GM19238 (cell line): ENCODE data around the gene EPS15.
"Not testable (repeated sequence)": the region's sequence is repeated elsewhere in the genome, so short reads cannot be mapped to it uniquely, and the experiment has no call there.

Experiments used
- DNase-seq: peaks from one replicate; pipeline ENCODE4 v3.0.0; 2011; ENCODE audit warnings: low spot score; ENCODE audit not compliant: insufficient read length

Gene EPS15

DNA sequence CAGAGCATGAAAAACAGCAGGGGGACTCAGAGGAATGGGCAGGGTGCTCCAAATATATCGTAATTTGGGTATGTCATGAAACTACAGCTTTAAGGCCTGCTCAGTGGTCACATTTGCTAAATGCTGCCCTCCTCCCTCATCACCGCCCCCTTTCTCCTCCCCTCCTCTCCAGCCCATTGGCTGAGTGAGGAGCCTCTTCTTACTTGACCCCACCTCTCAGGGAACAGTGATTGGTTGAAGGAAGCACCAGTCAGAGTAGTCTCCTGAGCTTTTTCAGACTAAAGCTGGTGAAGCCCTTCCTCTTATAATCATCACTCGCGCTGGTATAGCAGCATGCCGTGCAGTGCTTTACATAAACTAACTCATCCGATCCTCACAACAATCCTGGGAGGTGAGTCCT lies 178.7 kb downstream of the EPS15 start:
- no peak for DNase-seq

GRCh38 chr1:51336711-51337110 lies 182.4 kb downstream of the EPS15 start:
- DNase-seq: no peak

DNA sequence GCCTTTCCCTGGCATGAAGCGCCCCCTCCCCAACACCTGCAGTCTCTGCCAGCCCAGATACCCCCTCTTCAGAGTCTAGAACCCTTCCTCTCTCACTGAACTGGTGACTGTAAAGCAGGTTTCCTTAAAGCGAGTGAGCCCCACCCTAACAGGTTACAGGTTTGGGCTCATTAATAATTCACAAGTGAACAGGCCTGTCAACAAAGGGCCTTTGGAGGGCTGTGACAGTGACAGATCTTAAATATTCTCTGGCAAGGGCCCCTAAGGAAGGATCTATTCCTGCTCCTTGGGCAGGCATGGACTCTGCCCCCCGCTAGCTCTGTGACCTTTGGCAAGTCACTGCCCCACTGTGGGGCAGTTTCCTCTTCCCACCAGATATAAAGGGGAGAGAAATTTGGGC lies 183.1 kb downstream of the EPS15 start:
- no peak for DNase-seq

DNA sequence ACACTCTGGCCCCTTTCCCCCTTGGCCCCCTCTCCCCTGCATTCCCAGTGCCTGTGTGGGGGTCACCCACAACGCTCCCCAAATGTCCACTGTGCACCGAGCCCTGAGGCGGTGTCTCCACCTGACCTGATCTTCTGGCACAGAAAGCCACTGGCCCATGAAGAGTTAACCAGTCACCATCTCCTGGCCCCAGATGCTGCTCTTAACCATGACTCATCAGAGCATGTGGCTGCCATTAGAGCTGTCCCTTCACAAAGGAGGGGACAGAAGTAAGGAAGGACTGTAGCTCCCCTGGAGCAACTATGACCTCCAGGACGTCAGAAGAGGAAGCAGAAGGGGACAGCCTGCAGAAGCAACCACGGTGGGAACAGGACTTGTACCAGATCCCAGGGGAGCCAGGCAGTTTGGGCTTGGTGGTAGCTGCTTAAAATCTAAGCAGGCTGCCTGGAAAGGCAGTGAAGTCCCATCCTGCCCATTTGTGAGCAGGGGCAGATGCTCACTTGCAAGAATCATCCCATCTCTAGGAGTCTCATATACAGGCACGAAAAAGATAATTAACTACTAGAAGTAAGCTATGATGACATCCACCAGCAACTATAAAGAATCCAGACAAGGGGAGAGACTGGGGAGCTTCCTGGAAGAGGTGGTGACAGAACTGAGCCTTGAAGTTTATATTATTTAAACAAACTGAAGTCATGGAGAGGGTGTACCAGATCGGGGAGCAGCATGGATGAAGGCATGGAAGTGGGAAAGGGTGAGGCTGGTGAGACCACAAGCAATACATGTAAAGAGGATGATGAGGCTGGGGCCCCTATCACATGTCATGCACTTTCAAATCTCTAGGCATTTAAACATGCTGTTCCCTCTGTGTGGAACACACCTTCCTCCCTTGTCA lies 187.6 kb downstream of the EPS15 start:
- no peak for DNase-seq

GRCh38 chr1:51330331-51331201 lies 188.5 kb downstream of the EPS15 start, which contains the start of gene TTC39A:
Gene TTC39A (minus strand): TSS chr1:51330562. CDS start chr1:51330477, 85 bp downstream.
- DNase-seq: no peak

GRCh38 chr1:51329443-51330325 lies 189.4 kb downstream of the EPS15 start:
- DNase-seq: no peak

DNA sequence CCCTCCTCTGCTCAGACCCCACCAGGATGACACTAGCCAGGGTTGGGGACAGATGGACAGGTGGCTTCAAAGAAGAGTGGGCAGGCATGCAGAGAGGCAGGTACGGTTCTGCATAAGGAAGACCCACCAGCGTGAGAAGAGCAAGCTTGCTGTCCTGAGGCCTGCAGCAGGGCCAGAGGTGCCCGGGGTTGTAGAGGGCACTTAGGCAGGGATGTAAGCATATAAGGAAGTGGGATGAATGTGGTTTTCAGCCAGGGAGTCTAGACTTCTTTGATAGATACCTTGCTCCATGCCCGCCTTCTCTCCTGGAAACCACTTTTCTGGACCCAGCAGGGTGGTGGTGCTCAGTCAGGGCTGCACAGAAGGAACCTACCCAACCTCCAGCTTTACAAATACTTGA lies 190.1 kb downstream of the EPS15 start:
- DNase-seq: no peak

- DNase-seq: no peak
Measured at GRCh38 chr1:51328279-51328678, 190.8 kb downstream of the EPS15 start.

DNA sequence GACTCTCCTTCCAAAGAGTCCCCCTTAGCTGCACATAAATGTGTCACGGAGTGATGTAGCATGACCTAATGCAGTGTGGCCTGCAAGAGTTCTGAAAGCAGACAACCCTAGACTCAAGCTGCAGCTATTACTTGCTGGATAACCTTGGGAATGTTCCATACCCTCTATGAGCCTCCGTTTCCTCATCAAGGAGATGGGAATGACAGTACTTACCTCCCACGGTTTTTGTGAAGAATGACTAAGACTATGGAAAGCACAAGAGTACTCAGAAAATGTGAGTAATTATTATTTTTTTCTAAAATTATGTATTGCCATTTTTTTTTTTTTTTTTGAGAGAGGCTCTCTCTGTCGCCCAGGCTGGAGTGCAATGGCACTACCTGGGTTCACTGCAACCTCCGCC lies 191.7 kb downstream of the EPS15 start:
- DNase-seq: no peak

DNA sequence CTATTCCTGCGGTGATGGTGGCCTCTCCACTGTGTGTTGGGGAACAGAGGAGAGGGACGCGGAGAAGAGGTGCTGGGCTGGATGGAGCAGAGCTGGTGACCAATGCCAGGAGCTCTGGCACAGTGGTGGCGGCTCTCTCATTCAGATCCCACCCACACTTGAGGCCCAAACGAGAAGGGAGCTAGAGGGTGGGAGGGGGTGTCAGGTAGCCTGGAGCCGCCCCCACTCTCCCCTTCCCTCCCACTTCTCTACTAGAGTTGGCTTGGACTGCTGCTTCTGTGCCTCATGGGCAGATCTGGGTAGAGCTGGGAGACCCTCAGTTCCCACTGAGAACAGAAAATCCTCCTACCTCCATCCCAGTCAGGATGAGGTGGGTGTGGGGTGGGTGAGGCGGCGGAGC lies 192.2 kb downstream of the EPS15 start:
- no peak for DNase-seq

DNA sequence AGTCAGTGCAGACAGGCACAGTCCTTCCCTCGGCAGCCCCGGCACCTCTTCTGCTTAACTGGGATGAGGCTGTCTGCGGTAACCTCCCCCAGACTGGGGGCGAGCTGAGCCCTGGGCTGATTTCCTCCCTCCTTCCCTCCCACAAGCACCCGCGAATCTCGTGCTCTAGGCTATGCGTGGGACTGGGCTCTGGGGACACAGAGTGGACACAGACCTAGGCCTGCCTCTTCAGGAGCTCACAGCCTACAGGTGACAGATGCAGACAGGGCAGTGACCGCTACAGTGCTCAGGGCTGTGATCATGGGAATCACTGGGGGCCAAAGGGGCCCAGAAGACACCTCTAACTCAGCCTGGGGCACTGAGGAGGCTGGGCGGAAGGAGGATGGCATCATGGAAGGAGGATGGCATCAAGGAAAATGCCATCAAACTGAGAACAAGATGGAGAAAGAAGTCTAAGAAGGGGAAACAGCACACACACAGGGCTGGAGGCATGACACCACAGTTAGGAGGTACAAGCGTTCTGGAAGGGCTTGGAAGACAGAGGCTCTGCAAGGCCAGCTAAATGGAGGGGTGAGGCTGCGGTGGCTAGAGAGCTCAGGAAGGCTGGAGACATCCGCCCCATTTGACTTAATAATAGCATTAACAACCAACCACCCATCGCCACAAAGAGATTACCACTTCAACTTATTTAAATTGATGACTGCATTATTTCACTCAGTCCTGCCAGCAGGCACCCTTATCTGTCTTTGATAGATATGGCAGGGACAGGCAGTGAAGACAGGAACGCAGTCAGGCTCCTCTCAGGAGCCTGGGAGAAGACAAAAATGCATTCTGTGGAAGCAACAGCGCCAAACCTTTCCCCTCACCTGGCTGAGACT lies 192.9 kb downstream of the EPS15 start:
- DNase-seq: no peak

DNA sequence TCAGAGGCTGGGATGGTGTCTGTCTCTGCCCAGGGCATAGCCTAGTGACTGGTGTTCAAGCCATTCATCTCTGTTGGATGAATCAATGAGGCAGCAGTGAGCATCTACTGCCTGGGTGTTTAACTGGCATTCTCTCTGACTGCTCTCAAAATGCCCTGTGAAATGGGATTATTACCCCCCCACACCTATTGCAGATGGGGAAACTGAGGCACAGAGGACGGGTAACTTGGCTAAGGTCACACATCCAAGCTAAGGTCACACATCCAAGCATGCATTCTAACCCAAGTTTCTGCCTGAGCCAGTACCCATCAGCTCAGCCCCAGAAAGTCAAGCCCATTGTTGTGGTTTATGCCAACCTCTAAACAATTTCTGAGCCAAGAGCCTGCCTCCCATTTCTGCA lies 193.7 kb downstream of the EPS15 start:
- no peak for DNase-seq

- DNase-seq: not testable (repeated sequence)
Measured at GRCh38 chr1:51325011-51325385, 194.1 kb downstream of the EPS15 start.

- DNase-seq: no peak
Measured at GRCh38 chr1:51324251-51325010, 194.6 kb downstream of the EPS15 start.

- DNase-seq: no peak
Measured at GRCh38 chr1:51323778-51324177, 195.3 kb downstream of the EPS15 start.

- DNase-seq: no peak
Measured at GRCh38 chr1:51322417-51323101, 196.5 kb downstream of the EPS15 start.

GRCh38 chr1:51321924-51322280 lies 197.2 kb downstream of the EPS15 start:
- no peak for DNase-seq

DNA sequence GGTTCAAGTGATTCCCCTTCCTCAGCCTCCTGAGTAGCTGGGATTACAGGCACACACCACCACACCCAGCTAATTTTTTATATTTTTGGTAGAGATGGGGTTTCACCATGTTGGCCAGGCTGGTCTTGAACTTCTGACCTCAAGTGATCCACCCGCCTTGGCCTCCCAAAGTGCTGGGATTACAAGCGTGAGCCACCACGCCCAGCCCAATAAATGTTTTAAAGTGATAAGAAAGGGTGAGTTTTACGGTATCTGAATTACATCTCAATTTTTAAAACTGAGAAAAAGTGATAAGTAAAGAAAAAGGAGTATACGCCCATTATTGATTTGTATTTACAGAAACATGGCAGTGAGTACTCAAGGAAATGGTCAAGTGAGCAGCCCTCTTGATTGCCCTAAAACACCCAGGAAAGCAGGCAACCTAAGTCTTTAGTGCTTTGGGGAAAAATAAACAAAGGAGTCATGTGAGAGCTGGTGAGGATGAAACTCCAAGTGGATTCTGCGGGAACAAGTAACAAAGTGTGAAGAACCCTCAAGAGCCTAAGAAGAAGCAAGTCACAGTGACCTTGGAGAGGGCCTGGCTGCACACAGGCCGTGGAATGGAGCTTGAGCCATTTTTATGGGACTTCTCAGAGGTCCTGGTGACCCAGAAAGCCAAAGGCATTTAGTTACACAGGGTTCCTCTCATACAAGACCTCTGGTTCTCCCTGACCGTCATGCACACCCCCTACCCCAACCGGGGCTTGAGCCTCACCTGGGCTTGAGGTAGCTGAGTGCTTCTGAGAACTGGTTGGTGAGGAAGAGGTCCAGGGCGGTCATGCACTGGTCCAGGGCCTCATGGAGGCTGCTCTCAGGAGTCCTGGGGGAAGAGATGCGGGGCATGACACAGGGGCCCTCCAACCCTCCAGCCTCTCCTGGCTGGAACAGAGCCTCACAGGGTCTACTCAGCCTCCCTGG lies 197.8 kb downstream of the EPS15 start:
- no peak for DNase-seq
